Stomach (tissue), 19 donors: ENCODE data around the gene AMY1A. TPM values are rescaled to one million over a fixed set of nuclear protein-coding genes. Genes with fewer than 3 reads are reported as not detected.
"Not testable (repeated sequence)": the region's sequence is repeated elsewhere in the genome, so short reads cannot be mapped to it uniquely, and the experiment has no call there.

Experiments
- DNase-seq, 2 donors: peaks; one replicate each; pipeline versions ENCODE4 v3.0.0 to v3.0.0-alpha.2; 2013 to 2019
- H3K27ac ChIP-seq, 5 donors: fragments of 200-600 bp in 4 of 5; sonication (generic) in 4 of 5; one replicate each; pipeline ENCODE4 v1.5.1; 2013 to 2019; ENCODE audit warnings: mild to moderate bottlenecking in 1 of 5, moderate library complexity in 1 of 5
- H3K27me3 ChIP-seq, 3 donors: fragments of 200-600 bp; sonication (generic); one replicate each; pipeline ENCODE4 v1.5.1; 2017 to 2019; ENCODE audit warnings: mixed run types in 1 of 3
- H3K36me3 ChIP-seq, 4 donors: fragments of 200-600 bp; sonication (generic); 1 replicate in 3 of 4; 2 replicates in 1 of 4; pipeline ENCODE4 v1.5.1; 2016 to 2019
- H3K4me1 ChIP-seq, 4 donors: fragments of 200-600 bp; sonication (generic); one replicate each; pipeline ENCODE4 v1.5.1; 2016 to 2019
- H3K4me3 ChIP-seq, 4 donors: fragments of 200-600 bp; sonication (generic) in 3 of 4; one replicate each; pipeline ENCODE4 v1.5.1; 2016 to 2019; ENCODE audit warnings: mild to moderate bottlenecking in 1 of 4
- H3K9me3 ChIP-seq, 4 donors: fragments of 200-600 bp; sonication (generic); one replicate each; pipeline ENCODE4 v1.5.1; 2016 to 2019
- CTCF ChIP-seq, 7 experiments: fragments of 450-650 bp in 4 of 7; fragments of 200-600 bp in 3 of 7; sonication (generic) in 3 of 7; IDR thresholded peaks; one replicate each; pipeline ENCODE4 v1.5.1; 2016 to 2019; ENCODE audit warnings: antibody characterized with exemption in 7 of 7, control low read depth in 2 of 7, mild to moderate bottlenecking in 1 of 7
- EP300 ChIP-seq: sonication (generic); formaldehyde crosslinking; IDR thresholded peaks from one replicate; pipeline ENCODE4 v1.6.1; 2017; ENCODE audit warnings: antibody characterized with exemption
- POLR2A ChIP-seq, 4 donors: fragments of 450-650 bp; IDR thresholded peaks; one replicate each; pipeline ENCODE4 v1.6.1; 2016; ENCODE audit warnings: antibody characterized with exemption in 4 of 4, control low read depth in 2 of 4, mild to moderate bottlenecking in 1 of 4, moderate library complexity in 1 of 4
- POLR2AphosphoS5 ChIP-seq, 3 donors: sonication (generic); formaldehyde crosslinking; IDR thresholded peaks; one replicate each; pipeline ENCODE4 v1.6.1; 2016; ENCODE audit warnings: antibody characterized with exemption in 3 of 3
- WGBS, 5 donors: extraction: QIAGEN DNeasy Blood & Tissue Kit in 3 of 5; methylation state at CpG; one replicate each; pipeline versions ENCODE4 v1.1.5 to v1.1.7; 2013 to 2018; 5-methylcytosine and 5-hydroxymethylcytosine counted together
- intact Hi-C: fragments of 100-400 bp; cut with DNase I; formaldehyde crosslinking; loops from one replicate; pipeline ENCODE4 v1.15.1; 2023; ENCODE audit warnings: low total_unique reads
- long read RNA-seq, 10 donors: transcript quantifications; one replicate each; lab custom pipeline, GENCODE V29; 2026
- polyA plus RNA-seq, 3 donors: library from polyadenylated mRNA; stranded (reverse); fragments of 200-250 nt; gene quantifications; one replicate each; pipeline ENCODE4 v1.2.3, GENCODE V29; 2013
- total RNA-seq, 5 donors: library from RNA; depleted of rRNA; stranded (reverse); fragments of >200 nt; gene quantifications; one replicate each; pipeline versions ENCODE4 v1.1.0 to v1.2.3, GENCODE V29; 2014 to 2016
- donor health status: healthy with polysubstance abuse.
- donor health status: Bipolar disorder and iron deficiency.
- donor health status: healthy.

AMY1A gene
- total RNA-seq (not detected), polyA plus RNA-seq (not detected)
- long read RNA-seq, donor 1 = 0 reads
- long read RNA-seq, donor 2 = 0 reads
- long read RNA-seq, donor 3 = 0 reads
- long read RNA-seq, donor 4 = 0 reads
- long read RNA-seq, donor 5 = 0 reads
- long read RNA-seq, donor 6 = 0 reads
- long read RNA-seq, donor 7 = 0 reads
- long read RNA-seq, donor 8 = 0 reads
- long read RNA-seq, donor 9 = 0 reads
- long read RNA-seq, donor 10 = 0 reads

GRCh38 chr1:103655460-103655859 lies at the start of gene AMY1A:
TSS of gene AMY1A (plus strand) at chr1:103655760. CDS start at chr1:103656331, 571 bp downstream.
- H3K4me1 ChIP-seq, H3K4me3 ChIP-seq, DNase-seq, H3K9me3 ChIP-seq, H3K36me3 ChIP-seq, H3K27me3 ChIP-seq, intact Hi-C loops, H3K27ac ChIP-seq: not testable (repeated sequence)
- no CpG with 5 or more reads among the region's 5 CpGs for WGBS, 5 donors

- no peak overlapping the region for H3K4me3 ChIP-seq
- H3K27me3 ChIP-seq = no peaks in the 10 kb centered on the region
- no peaks in the 10 kb centered on the region for H3K4me1 ChIP-seq
- intact Hi-C loops = no loop called here
- 83 to 95% (median 87%) methylated on average over 2 of the region's 2 CpGs for WGBS, 5 donors
- no peaks in the 10 kb centered on the region for H3K36me3 ChIP-seq
- no peak overlapping the region for H3K27ac ChIP-seq
- no peak for TF ChIP-seq POLR2AphosphoS5 (IDR thresholded peaks at IDR 0.05)
- TF ChIP-seq POLR2A (IDR thresholded peaks at IDR 0.05) = no peak
- TF ChIP-seq CTCF (IDR thresholded peaks at IDR 0.05) = no peak
- TF ChIP-seq EP300 = no peak
- no peak for DNase-seq
- H3K9me3 ChIP-seq = no peaks in the 10 kb centered on the region
Measured at GRCh38 chr1:103616362-103616761, 39.2 kb upstream of the AMY1A start.

- DNase-seq, H3K4me1 ChIP-seq, H3K4me3 ChIP-seq, H3K9me3 ChIP-seq, H3K36me3 ChIP-seq, intact Hi-C loops, H3K27me3 ChIP-seq, H3K27ac ChIP-seq: not testable (repeated sequence)
- WGBS, 5 donors = 85 to 91% (median 88%) methylated on average over 3 of the region's 3 CpGs
Measured at GRCh38 chr1:103616994-103617477, 38.5 kb upstream of the AMY1A start, which contains the start of gene AMY2A. TSS of gene AMY2A (plus strand) at chr1:103617427. CDS start at chr1:103617441, 14 bp downstream.

GRCh38 chr1:103627436-103627835 lies 28.1 kb upstream of the AMY1A start:
- H3K27me3 ChIP-seq, H3K4me3 ChIP-seq, H3K27ac ChIP-seq, DNase-seq, H3K4me1 ChIP-seq, H3K36me3 ChIP-seq, intact Hi-C loops, H3K9me3 ChIP-seq: not testable (repeated sequence)
- WGBS, 5 donors = 81 to 90% (median 85%) methylated on average over 3 to 4 of the region's 4 CpGs

- H3K36me3 ChIP-seq, H3K27ac ChIP-seq, H3K4me3 ChIP-seq, H3K27me3 ChIP-seq, DNase-seq, H3K4me1 ChIP-seq, intact Hi-C loops, H3K9me3 ChIP-seq: not testable (repeated sequence)
- WGBS, 5 donors = no CpG with 5 or more reads among the region's 3 CpGs
Measured at GRCh38 chr1:103641194-103641593, 14.4 kb upstream of the AMY1A start.

- H3K9me3 ChIP-seq, H3K4me1 ChIP-seq, intact Hi-C loops, H3K36me3 ChIP-seq, H3K4me3 ChIP-seq, H3K27ac ChIP-seq, DNase-seq, H3K27me3 ChIP-seq: not testable (repeated sequence)
- no CpG with 5 or more reads among the region's 3 CpGs for WGBS, 5 donors
Measured at GRCh38 chr1:103643908-103644307, 11.7 kb upstream of the AMY1A start.

GRCh38 chr1:103650305-103650704 lies 5.3 kb upstream of the AMY1A start:
- H3K4me3 ChIP-seq, DNase-seq, intact Hi-C loops, H3K36me3 ChIP-seq, H3K4me1 ChIP-seq, H3K27ac ChIP-seq, H3K9me3 ChIP-seq, H3K27me3 ChIP-seq: not testable (repeated sequence)
- no CpG with 5 or more reads among the region's 3 CpGs for WGBS, 5 donors

- H3K4me3 ChIP-seq, H3K4me1 ChIP-seq, DNase-seq, intact Hi-C loops, H3K27ac ChIP-seq, H3K9me3 ChIP-seq, H3K36me3 ChIP-seq, H3K27me3 ChIP-seq: not testable (repeated sequence)
- no CpG with 5 or more reads among the region's 4 CpGs for WGBS, 5 donors
Measured at GRCh38 chr1:103650889-103651288, 4.7 kb upstream of the AMY1A start.

GRCh38 chr1:103654133-103654532 lies 1.4 kb upstream of the AMY1A start:
- H3K4me3 ChIP-seq, H3K27me3 ChIP-seq, H3K9me3 ChIP-seq, H3K36me3 ChIP-seq, intact Hi-C loops, H3K27ac ChIP-seq, H3K4me1 ChIP-seq, DNase-seq: not testable (repeated sequence)
- no CpG with 5 or more reads among the region's 6 CpGs for WGBS, 5 donors

- H3K9me3 ChIP-seq, H3K27me3 ChIP-seq, H3K27ac ChIP-seq, H3K4me1 ChIP-seq, DNase-seq, intact Hi-C loops, H3K36me3 ChIP-seq, H3K4me3 ChIP-seq: not testable (repeated sequence)
- WGBS, 5 donors = no CpG with 5 or more reads among the region's 3 CpGs
Measured at GRCh38 chr1:103676335-103676734, 20.8 kb downstream of the AMY1A start.

GRCh38 chr1:103696110-103696509 lies 40.5 kb downstream of the AMY1A start, which contains the start of gene AMY1B:
TSS of gene AMY1B (minus strand) at chr1:103696210. CDS start at chr1:103695639, 571 bp downstream.
- H3K9me3 ChIP-seq, H3K27ac ChIP-seq, H3K27me3 ChIP-seq, intact Hi-C loops, DNase-seq, H3K36me3 ChIP-seq, H3K4me3 ChIP-seq, H3K4me1 ChIP-seq: not testable (repeated sequence)
- no CpG with 5 or more reads among the region's 5 CpGs for WGBS, 5 donors
